Caco-2 (cell line): Measurements from ENCODE around the gene ZNF202. TPM values are rescaled to one million over a fixed set of nuclear protein-coding genes. Genes with fewer than 3 reads are reported as not detected.

ENCODE experiments used
- BruUV-seq: library from RNA; stranded (reverse); fragments of 400-500 nt; replicated peaks from 2 replicates; lab custom pipeline; 2021; lab: Mats Ljungman, UMichigan
- CTCF ChIA-PET: fragments of 300-600 bp; sonication (Branson Sonifier 250); formaldehyde crosslinking; loops from one replicate; lab custom pipeline; 2022; ENCODE audit warnings: antibody characterized with exemption; lab: Charles Lee
- POLR2A ChIA-PET: fragments of 300-600 bp; sonication (Branson Sonifier 250); formaldehyde crosslinking; loops from one replicate; lab custom pipeline; 2022; ENCODE audit warnings: antibody characterized with exemption; lab: Charles Lee
- DNase-seq, 2 experiments: peaks; one replicate each; pipeline versions ENCODE4 v3.0.0 to v3.0.0-alpha.2; 2020 to 2022
- H3K27me3 ChIP-seq: replicated peaks from 2 replicates; pipeline ENCODE4 v1.6.0; 2011; ENCODE audit warnings: low read length; ENCODE audit not compliant: control insufficient read depth, insufficient read depth
- H3K36me3 ChIP-seq: 2 replicates; pipeline ENCODE4 v1.5.1; 2011; ENCODE audit warnings: low read length; ENCODE audit not compliant: control insufficient read depth, insufficient read depth
- H3K4me1 ChIP-seq: fragments of 250-450 bp; sonication (Bioruptor Pico); 2 replicates; pipeline ENCODE4 v1.5.1; 2020; ENCODE audit warnings: mild to moderate bottlenecking
- H3K4me3 ChIP-seq: 2 replicates; pipeline ENCODE4 v1.5.1; 2011; ENCODE audit warnings: low read depth, mild to moderate bottlenecking, control low read depth, low read length
- H3K9me3 ChIP-seq: fragments of 250-450 bp; sonication (Bioruptor Pico); 2 replicates; pipeline ENCODE4 v1.5.1; 2020; ENCODE audit warnings: mild to moderate bottlenecking, moderate library complexity
- H3K27ac Mint-ChIP-seq: one replicate; pipeline ENCODE4 v1.8.0; 2022; ENCODE audit warnings: mixed read lengths; ENCODE audit not compliant: unreplicated experiment
- H3K27me3 Mint-ChIP-seq: one replicate; pipeline ENCODE4 v1.8.0; 2022; ENCODE audit warnings: mixed read lengths; ENCODE audit not compliant: insufficient read depth, unreplicated experiment
- H3K36me3 Mint-ChIP-seq: one replicate; pipeline ENCODE4 v1.8.0; 2022; ENCODE audit warnings: mild to moderate bottlenecking, mixed read lengths; ENCODE audit not compliant: insufficient read depth, unreplicated experiment
- H3K4me1 Mint-ChIP-seq: one replicate; pipeline ENCODE4 v1.8.0; 2022; ENCODE audit warnings: low read depth, mixed read lengths; ENCODE audit not compliant: unreplicated experiment
- H3K4me3 Mint-ChIP-seq: one replicate; pipeline ENCODE4 v1.8.0; 2022; ENCODE audit warnings: mild to moderate bottlenecking, moderate library complexity, mixed read lengths; ENCODE audit not compliant: unreplicated experiment
- H3K9me3 Mint-ChIP-seq: one replicate; pipeline ENCODE4 v1.8.0; 2022; ENCODE audit warnings: mixed read lengths; ENCODE audit not compliant: unreplicated experiment
- CTCF ChIP-seq, 2 experiments: fragments of 200-600 bp in 1 of 2; IDR thresholded peaks; 1 replicate in 1 of 2; 2 replicates in 1 of 2; pipeline versions ENCODE4 v1.5.1 to v1.8.0; 2011 to 2022; ENCODE audit warnings: antibody characterized with exemption in 1 of 2, control low read depth in 1 of 2, inconsistent platforms in 1 of 2, low read depth in 1 of 2, low read length in 1 of 2, mild to moderate bottlenecking in 1 of 2, moderate library complexity in 1 of 2; ENCODE audit not compliant: insufficient read depth in 1 of 2, severe bottlenecking in 1 of 2, unreplicated experiment in 1 of 2
- intact Hi-C: fragments of 100-400 bp; cut with micrococcal nuclease; formaldehyde crosslinking; loops from one replicate; pipeline ENCODE4 v1.10.0; 2022; ENCODE audit not compliant: unreplicated experiment
- total RNA-seq: library from RNA; stranded (reverse); gene quantifications from 2 replicates; pipeline ENCODE4 v1.2.3, GENCODE V29; 2022

The ZNF202 gene
- total RNA-seq, 1 experiment from 2014 or later, result 25.5 TPM

DNA sequence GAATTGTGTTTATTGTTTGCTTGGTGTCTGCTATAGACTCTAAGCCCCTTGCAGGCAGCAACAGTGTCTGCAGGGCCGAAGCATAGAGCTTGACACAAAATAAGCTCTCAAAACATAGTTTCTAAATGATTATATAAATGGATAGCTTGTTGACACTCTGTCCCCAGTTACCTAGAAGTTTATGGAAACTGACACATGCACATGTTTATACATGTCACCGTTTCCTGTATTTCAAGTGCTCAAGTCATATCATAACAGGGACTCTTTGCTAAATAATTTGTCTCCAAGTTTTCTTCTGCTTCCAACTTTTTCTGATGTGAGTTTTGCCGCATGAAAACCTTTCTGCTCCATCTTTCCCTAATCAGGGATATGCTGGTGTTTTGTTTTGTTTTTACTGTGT is 16.5 kb upstream of the ZNF202 start:
- H3K36me3 ChIP-seq, result no peaks in the 10 kb centered on the region
- ChIA-PET CTCF (no interaction called here), POLR2A (no interaction called here)
- BruUV-seq, result no TSS peak
- H3K4me3 ChIP-seq, result no peak overlapping the region
- H3K4me1 ChIP-seq, result 0 out of 2 replicates have a peak, but pooled peaks cover 4% of the 10 kb centered on the region
- Mint-ChIP-seq H3K4me1 (no peaks in the 10 kb centered on the region), H3K27ac (no peak overlapping the region), H3K4me3 (no peak overlapping the region), H3K27me3 (peaks cover 16% of the 10 kb centered on the region), H3K9me3 (peaks cover 14% of the 10 kb centered on the region), H3K36me3 (no peaks in the 10 kb centered on the region)
- H3K9me3 ChIP-seq, result peaks cover 7% of the 10 kb centered on the region
- no peak for DNase-seq
- intact Hi-C loops, result no loop called here
- 0 out of 2 replicates have a peak, but pooled peaks cover 1% of the 10 kb centered on the region for H3K27me3 ChIP-seq
- no peak for TF ChIP-seq CTCF (IDR thresholded peaks at IDR 0.05; ENCODE audit: insufficient read depth in 1 of 2, low read depth in 1 of 2, low read length in 1 of 2, severe bottlenecking in 1 of 2, unreplicated experiment in 1 of 2)

DNA sequence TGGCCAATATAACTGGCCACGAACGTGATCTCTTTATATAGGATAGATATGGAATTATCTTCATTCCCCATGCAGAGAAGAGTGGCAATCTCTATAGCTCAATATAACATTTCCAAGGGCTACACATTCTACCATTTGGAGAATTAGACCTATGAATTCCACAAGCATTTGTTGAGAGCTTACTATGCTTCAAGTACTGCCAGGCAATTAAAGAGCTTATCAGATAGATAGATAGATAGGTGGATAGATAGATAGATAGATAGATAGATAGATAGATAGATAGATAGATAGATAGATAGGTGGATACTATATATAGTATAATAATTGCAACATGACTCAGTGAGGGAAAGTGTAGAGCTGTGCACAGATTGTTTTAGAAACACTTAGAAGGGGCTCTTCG is 14.4 kb upstream of the ZNF202 start:
- no peaks in the 10 kb centered on the region; the same call in 1 of the 2 replicates for H3K9me3 ChIP-seq
- H3K36me3 Mint-ChIP-seq, result no peaks in the 10 kb centered on the region
- 0 out of 2 replicates have a peak, but pooled peaks cover 13% of the 10 kb centered on the region for H3K4me1 ChIP-seq
- H3K27me3 Mint-ChIP-seq, result peaks cover 21% of the 10 kb centered on the region
- H3K4me3 ChIP-seq, result no peak overlapping the region
- DNase-seq, result no peak
- intact Hi-C loops, result no loop called here
- no peaks in the 10 kb centered on the region for H3K4me1 Mint-ChIP-seq
- H3K4me3 Mint-ChIP-seq, result no peak overlapping the region
- BruUV-seq, result no TSS peak
- H3K36me3 ChIP-seq, result no peaks in the 10 kb centered on the region
- H3K9me3 Mint-ChIP-seq, result no peaks in the 10 kb centered on the region
- CTCF ChIA-PET, result no interaction called here
- H3K27me3 ChIP-seq, result 0 out of 2 replicates have a peak, but pooled peaks cover 1% of the 10 kb centered on the region
- POLR2A ChIA-PET, result interaction anchor here (0.6 kb wide), 1 partner anchor 9 kb away, joined by 3 read pairs; no protein-coding TSS in a partner anchor
- H3K27ac Mint-ChIP-seq, result no peak overlapping the region
- no peak for TF ChIP-seq CTCF (IDR thresholded peaks at IDR 0.05; ENCODE audit: insufficient read depth in 1 of 2, low read depth in 1 of 2, low read length in 1 of 2, severe bottlenecking in 1 of 2, unreplicated experiment in 1 of 2)

DNA sequence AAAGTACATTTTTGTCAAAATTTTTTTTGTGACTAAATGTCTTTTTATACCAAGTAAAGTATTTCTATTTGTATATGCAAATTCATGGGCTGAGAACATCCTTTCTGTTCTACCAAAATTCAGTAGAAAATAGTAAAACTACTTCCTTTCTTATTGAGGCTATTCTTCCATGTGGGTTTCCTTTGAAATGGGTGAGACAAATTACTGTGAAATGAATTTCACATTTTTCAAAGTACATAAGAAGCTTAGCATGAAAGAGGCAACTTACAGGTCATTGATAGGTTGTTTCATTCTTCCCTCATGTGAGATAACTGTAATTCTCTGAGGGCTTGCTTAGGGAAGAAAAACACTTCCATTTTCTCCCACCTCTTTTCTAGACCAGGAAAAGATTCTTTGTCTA is 13.9 kb upstream of the ZNF202 start:
- Mint-ChIP-seq H3K27me3 (peaks cover 21% of the 10 kb centered on the region), H3K27ac (no peak overlapping the region), H3K36me3 (no peaks in the 10 kb centered on the region), H3K4me3 (no peak overlapping the region), H3K4me1 (no peaks in the 10 kb centered on the region), H3K9me3 (no peaks in the 10 kb centered on the region)
- Histone ChIP-seq H3K27me3 (0 out of 2 replicates have a peak, but pooled peaks cover 1% of the 10 kb centered on the region), H3K9me3 (no peaks in the 10 kb centered on the region; the same call in 1 of the 2 replicates), H3K36me3 (no peaks in the 10 kb centered on the region), H3K4me3 (no peak overlapping the region), H3K4me1 (0 out of 2 replicates have a peak, but pooled peaks cover 13% of the 10 kb centered on the region)
- BruUV-seq, result no TSS peak
- DNase-seq, result no peak
- POLR2A ChIA-PET, result no interaction called here
- intact Hi-C loops, result no loop called here
- TF ChIP-seq CTCF (IDR thresholded peaks at IDR 0.05; ENCODE audit: insufficient read depth in 1 of 2, low read depth in 1 of 2, low read length in 1 of 2, severe bottlenecking in 1 of 2, unreplicated experiment in 1 of 2), result no peak
- CTCF ChIA-PET, result no interaction called here
